BLaER1 (cell line): ENCODE data around the gene ATP5PD.
"Not testable (repeated sequence)": the region's sequence is repeated elsewhere in the genome, so short reads cannot be mapped to it uniquely, and the experiment has no call there.

Experiments used
- H3K27ac ChIP-seq: shearing (Covaris generic); formaldehyde crosslinking; 2 replicates; pipeline ENCODE4 v1.8.1; 2022
- H3K27me3 ChIP-seq: shearing (Covaris generic); formaldehyde crosslinking; 2 replicates; pipeline ENCODE4 v1.8.1; 2022
- H3K36me3 ChIP-seq: shearing (Covaris generic); formaldehyde crosslinking; 2 replicates; pipeline ENCODE4 v1.8.1; 2022
- H3K4me1 ChIP-seq: shearing (Covaris generic); formaldehyde crosslinking; 2 replicates; pipeline ENCODE4 v1.8.1; 2022
- H3K4me2 ChIP-seq: shearing (Covaris generic); formaldehyde crosslinking; 2 replicates; pipeline ENCODE4 v1.8.1; 2022
- H3K4me3 ChIP-seq: shearing (Covaris generic); formaldehyde crosslinking; 2 replicates; pipeline ENCODE4 v1.8.1; 2022
- H3K9ac ChIP-seq: shearing (Covaris generic); formaldehyde crosslinking; 2 replicates; pipeline ENCODE4 v1.8.1; 2022
- H3K9me3 ChIP-seq: shearing (Covaris generic); formaldehyde crosslinking; 2 replicates; pipeline ENCODE4 v1.8.1; 2022
- H4K20me1 ChIP-seq: shearing (Covaris generic); formaldehyde crosslinking; 2 replicates; pipeline ENCODE4 v1.8.1; 2022
- Cebpa-rat ChIP-seq: shearing (Covaris generic); IDR thresholded peaks from 2 replicates; pipeline ENCODE4 v1.8.1; 2022

Gene ATP5PD

DNA sequence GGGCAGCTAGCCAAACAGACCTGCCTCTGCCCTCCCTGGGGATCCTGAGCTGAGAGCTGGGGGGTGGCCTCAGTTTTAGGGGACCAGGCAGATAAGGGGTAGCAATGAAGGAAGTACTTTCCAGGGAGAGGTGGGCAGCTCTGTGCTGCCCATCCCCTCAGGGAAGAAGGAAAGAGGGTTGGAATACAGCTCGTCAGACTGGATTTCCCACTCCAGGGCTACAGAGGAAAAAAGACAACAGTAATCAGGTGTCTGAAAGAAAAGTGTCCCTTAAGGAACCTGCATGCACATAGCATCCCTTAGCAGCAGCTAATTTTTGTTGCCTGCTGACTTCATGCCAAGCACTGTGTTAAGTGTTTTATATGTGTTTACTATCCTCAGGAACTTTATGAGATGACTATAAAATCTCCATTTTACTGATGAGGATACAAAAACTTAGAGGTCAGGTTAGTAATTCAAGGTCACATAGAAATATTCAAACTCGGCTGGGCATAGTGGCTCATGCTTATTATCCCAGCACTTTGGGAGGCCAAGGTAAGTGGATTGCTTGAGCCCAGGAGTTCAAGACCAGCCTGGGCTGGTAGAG lies 37.5 kb downstream of the ATP5PD start:
- H3K4me3 ChIP-seq: no peak overlapping the region
- no peak overlapping the region for H3K4me2 ChIP-seq
- H3K36me3 ChIP-seq: no peaks in the 10 kb centered on the region
- no peaks in the 10 kb centered on the region for H3K27me3 ChIP-seq
- peaks cover 30% of the 10 kb centered on the region for H3K4me1 ChIP-seq
- H3K9me3 ChIP-seq: no peaks in the 10 kb centered on the region
- TF ChIP-seq Cebpa-rat: no peak
- no peak overlapping the region for H3K27ac ChIP-seq
- no peak overlapping the region for H3K9ac ChIP-seq
- H4K20me1 ChIP-seq: no peaks in the 10 kb centered on the region

- peaks cover 22% of the 10 kb centered on the region for H3K4me1 ChIP-seq
Measured at GRCh38 chr17:75008373-75008772, 38.4 kb downstream of the ATP5PD start.

DNA sequence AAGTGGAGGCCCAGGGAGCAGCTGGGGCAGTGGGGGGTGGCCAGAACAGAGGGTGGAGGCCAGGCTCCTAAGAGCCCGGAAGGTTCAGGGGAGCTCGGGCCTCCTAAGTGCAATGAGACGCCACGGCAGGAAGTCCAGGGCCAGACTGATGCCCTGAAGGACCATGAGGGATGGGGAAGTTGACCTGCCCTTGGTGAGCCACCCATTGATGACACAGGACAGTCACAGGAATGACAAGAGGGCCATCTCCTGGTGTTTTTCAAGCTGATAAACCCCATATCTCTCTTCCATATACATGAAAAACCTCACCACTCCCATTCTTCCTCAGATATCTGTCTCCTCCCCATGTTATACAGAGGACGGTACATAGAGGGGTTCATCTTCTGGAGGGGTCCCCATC lies 40.1 kb downstream of the ATP5PD start:
- Histone ChIP-seq H3K4me2 (no peak overlapping the region), H3K4me1 (peaks cover 12% of the 10 kb centered on the region), H4K20me1 (no peaks in the 10 kb centered on the region), H3K27me3 (no peaks in the 10 kb centered on the region), H3K9ac (no peak overlapping the region), H3K4me3 (no peak overlapping the region), H3K9me3 (no peaks in the 10 kb centered on the region), H3K36me3 (peaks cover 25% of the 10 kb centered on the region; the same call in 1 of the 2 replicates), H3K27ac (no peak overlapping the region)
- TF ChIP-seq Cebpa-rat: no peak

More at GRCh38 chr17:75008373-75008772, 38.4 kb downstream of the ATP5PD start:
- no peak overlapping the region for H3K9ac ChIP-seq
- H3K4me3 ChIP-seq: no peak overlapping the region
- H3K36me3 ChIP-seq: peaks cover 8% of the 10 kb centered on the region; the same call in 1 of the 2 replicates
- H3K27ac ChIP-seq: no peak overlapping the region
- no peak overlapping the region for H3K4me2 ChIP-seq
- H4K20me1 ChIP-seq: no peaks in the 10 kb centered on the region
- H3K9me3 ChIP-seq: no peaks in the 10 kb centered on the region
- no peaks in the 10 kb centered on the region for H3K27me3 ChIP-seq
- TF ChIP-seq Cebpa-rat: no peak

DNA sequence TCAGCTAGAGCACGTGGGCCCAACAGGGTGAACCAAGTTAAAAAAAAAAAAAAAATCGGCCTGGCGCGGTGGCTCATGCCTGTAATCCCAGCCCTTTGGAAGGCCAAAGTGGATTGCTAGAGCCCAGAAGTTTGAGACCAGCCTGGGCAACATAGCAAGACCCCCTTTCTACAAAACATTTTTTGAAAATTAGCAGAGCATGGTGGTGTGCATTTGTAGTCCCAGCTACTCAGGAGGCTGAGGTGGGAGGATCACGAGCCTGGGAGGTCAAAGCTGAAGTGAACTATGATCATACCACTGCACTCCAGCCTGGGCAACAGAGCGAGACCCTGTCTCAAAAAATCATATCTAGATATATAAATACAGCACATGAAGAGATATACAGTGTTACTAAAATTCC lies 40.7 kb downstream of the ATP5PD start:
- H3K27me3 ChIP-seq, H3K4me3 ChIP-seq, H3K27ac ChIP-seq, H3K4me2 ChIP-seq, H4K20me1 ChIP-seq, H3K9me3 ChIP-seq, H3K9ac ChIP-seq, H3K4me1 ChIP-seq: not testable (repeated sequence)
- peaks cover 30% of the 10 kb centered on the region; the same call in 1 of the 2 replicates for H3K36me3 ChIP-seq

GRCh38 chr17:75005291-75005690 lies 41.5 kb downstream of the ATP5PD start:
- no peak overlapping the region for H3K4me2 ChIP-seq

GRCh38 chr17:75004371-75004770 lies 42.4 kb downstream of the ATP5PD start:
- Histone ChIP-seq H3K9me3 (no peaks in the 10 kb centered on the region), H3K27me3 (no peaks in the 10 kb centered on the region), H3K36me3 (peaks cover 34% of the 10 kb centered on the region; the same call in 1 of the 2 replicates), H3K4me2 (no peak overlapping the region), H3K4me3 (no peak overlapping the region), H3K27ac (no peak overlapping the region), H3K4me1 (peaks cover 2% of the 10 kb centered on the region), H3K9ac (no peak overlapping the region), H4K20me1 (no peaks in the 10 kb centered on the region)
- no peak for TF ChIP-seq Cebpa-rat

More at GRCh38 chr17:75005291-75005690, 41.5 kb downstream of the ATP5PD start:
- no peak for TF ChIP-seq Cebpa-rat
- Histone ChIP-seq H3K27me3 (no peaks in the 10 kb centered on the region), H3K27ac (no peak overlapping the region), H3K4me3 (no peak overlapping the region), H3K36me3 (peaks cover 34% of the 10 kb centered on the region; the same call in 1 of the 2 replicates), H4K20me1 (no peaks in the 10 kb centered on the region), H3K9ac (no peak overlapping the region), H3K4me1 (no peaks in the 10 kb centered on the region), H3K9me3 (no peaks in the 10 kb centered on the region)

- H3K4me2 ChIP-seq: no peak overlapping the region
- no peaks in the 10 kb centered on the region for H3K9me3 ChIP-seq
- peaks cover 7% of the 10 kb centered on the region for H3K4me1 ChIP-seq
- H3K36me3 ChIP-seq: peaks cover 34% of the 10 kb centered on the region; the same call in 1 of the 2 replicates
- H3K4me3 ChIP-seq: no peak overlapping the region
- no peak overlapping the region for H3K27ac ChIP-seq
- no peak for TF ChIP-seq Cebpa-rat
- H3K27me3 ChIP-seq: no peaks in the 10 kb centered on the region
- H4K20me1 ChIP-seq: no peaks in the 10 kb centered on the region
- no peak overlapping the region for H3K9ac ChIP-seq
Measured at GRCh38 chr17:75003957-75004355, 42.8 kb downstream of the ATP5PD start.

DNA sequence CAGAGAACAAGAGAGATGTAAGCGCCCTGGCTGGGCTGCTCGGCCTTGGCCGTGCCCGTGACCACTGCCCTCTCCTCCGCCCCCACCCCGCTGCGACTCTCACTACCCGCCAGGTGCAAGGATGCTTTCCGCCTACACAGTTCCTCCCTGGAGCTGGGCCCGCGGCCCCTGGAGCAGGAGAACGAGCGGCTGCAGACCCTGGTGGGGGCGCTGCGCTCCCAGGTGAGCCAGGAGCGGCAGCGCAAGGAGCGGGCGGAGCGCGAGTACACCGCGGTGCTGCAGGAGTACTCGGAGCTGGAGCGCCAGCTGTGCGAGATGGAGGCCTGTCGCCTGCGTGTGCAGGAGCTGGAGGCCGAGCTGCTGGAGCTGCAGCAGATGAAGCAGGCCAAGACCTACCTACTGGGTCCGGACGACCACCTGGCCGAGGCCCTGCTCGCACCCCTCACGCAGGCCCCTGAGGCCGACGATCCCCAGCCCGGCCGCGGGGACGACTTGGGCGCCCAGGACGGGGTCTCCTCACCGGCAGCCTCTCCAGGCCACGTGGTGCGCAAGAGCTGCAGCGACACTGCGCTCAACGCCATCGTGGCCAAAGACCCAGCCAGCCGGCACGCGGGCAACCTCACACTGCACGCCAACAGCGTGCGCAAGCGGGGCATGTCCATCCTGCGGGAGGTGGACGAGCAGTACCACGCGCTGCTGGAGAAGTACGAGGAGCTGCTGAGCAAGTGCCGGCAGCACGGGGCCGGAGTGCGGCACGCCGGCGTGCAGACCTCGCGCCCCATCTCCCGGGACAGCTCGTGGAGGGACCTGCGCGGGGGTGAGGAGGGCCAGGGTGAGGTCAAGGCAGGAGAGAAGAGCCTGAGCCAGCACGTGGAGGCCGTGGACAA lies 43.5 kb downstream of the ATP5PD start:
- Histone ChIP-seq H4K20me1 (no peaks in the 10 kb centered on the region), H3K36me3 (peaks cover 34% of the 10 kb centered on the region; the same call in 1 of the 2 replicates), H3K9ac (no peak overlapping the region), H3K27ac (no peak overlapping the region), H3K4me2 (no peak overlapping the region), H3K4me3 (no peak overlapping the region), H3K27me3 (no peaks in the 10 kb centered on the region), H3K4me1 (peaks cover 13% of the 10 kb centered on the region), H3K9me3 (no peaks in the 10 kb centered on the region)
- no peak for TF ChIP-seq Cebpa-rat

GRCh38 chr17:75001915-75002843 lies 44.6 kb downstream of the ATP5PD start:
- peaks cover 34% of the 10 kb centered on the region; the same call in 1 of the 2 replicates for H3K36me3 ChIP-seq
- TF ChIP-seq Cebpa-rat: no peak

More at GRCh38 chr17:75001915-75002843, 44.6 kb downstream of the ATP5PD start:
- no peak overlapping the region for H3K9ac ChIP-seq
- H4K20me1 ChIP-seq: no peaks in the 10 kb centered on the region
- peaks cover 17% of the 10 kb centered on the region for H3K4me1 ChIP-seq
- H3K9me3 ChIP-seq: no peaks in the 10 kb centered on the region
- H3K27me3 ChIP-seq: no peaks in the 10 kb centered on the region
- no peak overlapping the region for H3K4me2 ChIP-seq
- H3K27ac ChIP-seq: no peak overlapping the region
- no peak overlapping the region for H3K4me3 ChIP-seq
